ENCODE results near the gene SLC2A9. TPM values are rescaled to one million over a fixed set of nuclear protein-coding genes. Genes with fewer than 3 reads are reported as not detected.
"Not testable (repeated sequence)": the region's sequence is repeated elsewhere in the genome, so short reads cannot be mapped to it uniquely, and the experiment has no call there.

SLC2A9 gene
- total RNA-seq, 1 donor from 2014 or later, result 6.2 TPM

- H3K27me3 ChIP-seq, result no peaks in the 10 kb centered on the region
- TF ChIP-seq, protein P1, sequence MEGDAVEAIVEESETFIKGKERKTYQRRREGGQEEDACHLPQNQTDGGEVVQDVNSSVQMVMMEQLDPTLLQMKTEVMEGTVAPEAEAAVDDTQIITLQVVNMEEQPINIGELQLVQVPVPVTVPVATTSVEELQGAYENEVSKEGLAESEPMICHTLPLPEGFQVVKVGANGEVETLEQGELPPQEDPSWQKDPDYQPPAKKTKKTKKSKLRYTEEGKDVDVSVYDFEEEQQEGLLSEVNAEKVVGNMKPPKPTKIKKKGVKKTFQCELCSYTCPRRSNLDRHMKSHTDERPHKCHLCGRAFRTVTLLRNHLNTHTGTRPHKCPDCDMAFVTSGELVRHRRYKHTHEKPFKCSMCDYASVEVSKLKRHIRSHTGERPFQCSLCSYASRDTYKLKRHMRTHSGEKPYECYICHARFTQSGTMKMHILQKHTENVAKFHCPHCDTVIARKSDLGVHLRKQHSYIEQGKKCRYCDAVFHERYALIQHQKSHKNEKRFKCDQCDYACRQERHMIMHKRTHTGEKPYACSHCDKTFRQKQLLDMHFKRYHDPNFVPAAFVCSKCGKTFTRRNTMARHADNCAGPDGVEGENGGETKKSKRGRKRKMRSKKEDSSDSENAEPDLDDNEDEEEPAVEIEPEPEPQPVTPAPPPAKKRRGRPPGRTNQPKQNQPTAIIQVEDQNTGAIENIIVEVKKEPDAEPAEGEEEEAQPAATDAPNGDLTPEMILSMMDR (IDR thresholded peaks at IDR 0.05), result no peak
- DNase-seq (ENCODE audit: low spot score in 2 of 2), result no peak
- intact Hi-C loops (cut with DNase I), result no loop called here
- no peaks in the 10 kb centered on the region for H3K9me3 ChIP-seq
- no peak overlapping the region for H3K27ac ChIP-seq
- H3K36me3 ChIP-seq, result no peaks in the 10 kb centered on the region
- no peaks in the 10 kb centered on the region for H3K4me1 ChIP-seq
- no peak overlapping the region for H3K4me3 ChIP-seq
Measured at GRCh38 chr4:9916346-9916745, 105.0 kb downstream of the SLC2A9 start.

DNA sequence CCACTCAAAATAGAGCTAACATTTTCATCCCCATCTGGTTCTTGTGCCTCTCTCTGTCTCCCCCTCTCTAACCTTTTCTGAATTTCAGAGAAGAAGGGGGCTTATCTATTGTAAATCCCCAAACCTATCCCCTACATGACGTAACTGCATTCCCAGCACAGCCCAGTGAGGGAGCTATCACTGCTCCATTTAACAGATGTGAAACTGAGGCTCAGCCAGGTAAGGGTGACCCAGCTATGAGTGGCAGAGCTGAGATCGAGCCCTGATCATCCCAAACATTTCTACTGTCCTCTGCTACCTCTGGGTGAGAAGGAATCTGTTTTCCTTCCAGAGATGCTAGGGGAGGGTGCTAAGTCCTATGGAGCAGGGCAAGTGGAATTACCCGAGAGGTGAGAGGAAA, 107.5 kb downstream of the SLC2A9 start:
- intact Hi-C loops (cut with DNase I), result no loop called here
- H3K27me3 ChIP-seq, result no peaks in the 10 kb centered on the region
- TF ChIP-seq, protein P1 (IDR thresholded peaks at IDR 0.05), result no peak
- DNase-seq (ENCODE audit: low spot score in 2 of 2), result no peak
- no peak overlapping the region for H3K27ac ChIP-seq
- no peaks in the 10 kb centered on the region for H3K4me1 ChIP-seq
- no peak overlapping the region for H3K4me3 ChIP-seq
- H3K9me3 ChIP-seq, result no peaks in the 10 kb centered on the region
- H3K36me3 ChIP-seq, result no peaks in the 10 kb centered on the region

DNA sequence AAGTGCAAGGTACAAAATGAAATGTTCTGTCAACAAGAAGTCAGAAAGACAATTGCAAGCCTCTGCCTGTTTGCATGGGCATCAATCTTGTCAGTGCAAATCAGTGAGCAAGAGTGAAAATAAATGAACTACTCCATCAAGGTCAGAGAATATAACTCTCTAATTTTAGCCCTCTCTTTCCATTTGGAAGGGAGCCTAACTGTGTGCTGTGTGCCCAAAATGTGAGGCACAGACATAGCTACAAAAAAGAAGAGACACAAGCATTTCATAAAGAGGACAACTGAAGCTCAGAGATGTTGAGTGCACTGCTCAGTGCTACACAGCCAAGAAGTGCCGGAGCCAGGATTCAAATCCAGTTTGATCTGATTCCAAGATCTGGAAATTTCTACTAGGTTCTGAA, 114.3 kb downstream of the SLC2A9 start:
- intact Hi-C loops (cut with DNase I), result no loop called here
- Histone ChIP-seq H3K27ac (no peak overlapping the region), H3K36me3 (no peaks in the 10 kb centered on the region), H3K27me3 (no peaks in the 10 kb centered on the region), H3K9me3 (no peaks in the 10 kb centered on the region), H3K4me1 (no peaks in the 10 kb centered on the region), H3K4me3 (no peak overlapping the region)
- DNase-seq (ENCODE audit: low spot score in 2 of 2), result no peak
- TF ChIP-seq, protein P1 (IDR thresholded peaks at IDR 0.05), result no peak

- no peak for DNase-seq (ENCODE audit: low spot score in 2 of 2)
- TF ChIP-seq, protein P1 (IDR thresholded peaks at IDR 0.05), result no peak
- Histone ChIP-seq H3K4me3 (no peak overlapping the region), H3K27ac (no peak overlapping the region), H3K9me3 (no peaks in the 10 kb centered on the region), H3K4me1 (no peaks in the 10 kb centered on the region), H3K27me3 (no peaks in the 10 kb centered on the region), H3K36me3 (no peaks in the 10 kb centered on the region)
- intact Hi-C loops (cut with DNase I), result no loop called here
Measured at GRCh38 chr4:9904976-9905587, 116.2 kb downstream of the SLC2A9 start.

DNA sequence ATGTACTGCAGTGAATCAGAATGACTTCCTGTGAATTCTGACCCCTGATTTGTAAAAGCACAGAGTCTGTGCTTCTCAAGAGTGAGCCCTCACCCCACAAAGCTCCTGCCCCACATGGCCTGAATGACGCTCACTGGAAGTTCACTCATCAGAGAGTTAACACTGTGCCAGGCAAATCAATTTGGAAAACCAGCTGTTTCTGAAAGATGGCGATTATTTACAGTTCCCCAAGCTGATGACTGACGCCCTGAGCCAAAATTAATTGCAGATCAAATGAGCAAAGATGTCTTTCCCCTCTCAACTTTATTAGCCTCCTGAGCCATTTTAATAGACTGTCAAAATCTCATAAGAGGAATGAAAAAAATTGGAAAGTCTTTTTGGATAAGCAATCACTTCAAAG, 118.0 kb downstream of the SLC2A9 start:
- Histone ChIP-seq H3K4me1 (no peaks in the 10 kb centered on the region), H3K9me3 (no peaks in the 10 kb centered on the region), H3K4me3 (no peak overlapping the region), H3K36me3 (no peaks in the 10 kb centered on the region), H3K27ac (no peak overlapping the region), H3K27me3 (no peaks in the 10 kb centered on the region)
- no peak for DNase-seq (ENCODE audit: low spot score in 2 of 2)
- TF ChIP-seq, protein P1 (IDR thresholded peaks at IDR 0.05), result no peak
- intact Hi-C loops (cut with DNase I), result no loop called here

GRCh38 chr4:9901257-9901656, 120.0 kb downstream of the SLC2A9 start:
- Histone ChIP-seq H3K9me3 (no peaks in the 10 kb centered on the region), H3K36me3 (no peaks in the 10 kb centered on the region), H3K27me3 (no peaks in the 10 kb centered on the region), H3K27ac (no peak overlapping the region), H3K4me1 (no peaks in the 10 kb centered on the region), H3K4me3 (no peak overlapping the region)
- no peak for DNase-seq (ENCODE audit: low spot score in 2 of 2)
- TF ChIP-seq, protein P1 (IDR thresholded peaks at IDR 0.05), result no peak
- intact Hi-C loops (cut with DNase I), result no loop called here

DNA sequence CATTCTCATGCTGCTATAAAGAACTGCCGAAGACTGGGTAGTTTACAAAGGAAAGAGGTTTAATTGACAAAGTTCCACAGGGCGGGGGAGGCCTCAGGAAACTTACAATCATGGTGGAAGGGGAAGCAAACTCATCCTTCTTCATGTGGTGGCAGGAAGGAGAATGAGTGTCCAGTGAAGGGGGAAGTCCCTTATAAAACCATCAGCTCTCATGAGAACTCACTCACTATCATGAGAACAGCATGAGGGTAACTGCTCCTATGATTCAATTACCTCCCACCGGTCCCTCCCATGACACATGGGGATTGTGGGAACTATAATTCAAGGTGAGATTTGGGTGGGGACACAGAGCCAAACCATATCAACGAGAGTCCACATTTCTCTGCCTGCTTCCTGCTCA, 120.7 kb downstream of the SLC2A9 start:
- DNase-seq (ENCODE audit: low spot score in 2 of 2); H3K27ac ChIP-seq; H3K27me3 ChIP-seq; H3K36me3 ChIP-seq; H3K4me1 ChIP-seq; intact Hi-C loops (cut with DNase I); H3K9me3 ChIP-seq; H3K4me3 ChIP-seq: not testable (repeated sequence)
